Keratinocyte (primary cell): ENCODE data around the gene PER2. TPM values are rescaled to one million over a fixed set of nuclear protein-coding genes. Genes with fewer than 3 reads are reported as not detected.

ENCODE experiments used
- DNase-seq: peaks from one replicate; pipeline ENCODE4 v3.0.0-alpha.2; 2011; ENCODE audit warnings: low read depth, missing footprints, low spot score
- FAIRE-seq: peaks from 2 replicates; lab custom pipeline; 2011; peaks lifted over from hg19 to GRCh38; lab: Jason Lieb, UNC
- H2AFZ ChIP-seq: 2 replicates; pipeline ENCODE4 v1.6.0; 2012; ENCODE audit warnings: low read length, control low read depth, inconsistent platforms; ENCODE audit not compliant: control insufficient read depth
- H3K27ac ChIP-seq: 2 replicates; pipeline ENCODE4 v1.5.1; 2011; ENCODE audit warnings: low read length; ENCODE audit not compliant: control insufficient read depth, insufficient read depth
- H3K27me3 ChIP-seq: 3 replicates; pipeline ENCODE4 v1.6.0; 2011; ENCODE audit warnings: low read length; ENCODE audit not compliant: control insufficient read depth, insufficient read depth; ENCODE audit errors: extremely low read depth
- H3K36me3 ChIP-seq, 2 experiments: 2 replicates in 1 of 2; 3 replicates in 1 of 2; pipeline ENCODE4 v1.5.1; 2011; ENCODE audit warnings: low read length in 2 of 2, mild to moderate bottlenecking in 1 of 2; ENCODE audit not compliant: control insufficient read depth in 2 of 2, insufficient read depth in 2 of 2; ENCODE audit errors: extremely low read depth in 1 of 2
- H3K4me1 ChIP-seq: 3 replicates; pipeline ENCODE4 v1.5.1; 2011; ENCODE audit warnings: low read length; ENCODE audit not compliant: control insufficient read depth, insufficient read depth; ENCODE audit errors: extremely low read depth
- H3K4me2 ChIP-seq: 3 replicates; pipeline ENCODE4 v1.6.0; 2011; ENCODE audit warnings: low read depth, low read length; ENCODE audit not compliant: control insufficient read depth, insufficient read depth; ENCODE audit errors: extremely low read depth
- H3K4me3 ChIP-seq, 3 experiments: fragments of 200-600 bp in 1 of 3; sonication (generic) in 1 of 3; 2 replicates in 2 of 3; 3 replicates in 1 of 3; pipeline ENCODE4 v1.5.1; 2011 to 2016; ENCODE audit warnings: low read length in 3 of 3, mild to moderate bottlenecking in 3 of 3, control low read depth in 2 of 3, inconsistent platforms in 1 of 3, low read depth in 1 of 3, mixed read lengths in 1 of 3, mixed run types in 1 of 3, moderate library complexity in 1 of 3; ENCODE audit not compliant: control insufficient read depth in 2 of 3, insufficient read depth in 2 of 3; ENCODE audit errors: extremely low read depth in 1 of 3
- H3K79me2 ChIP-seq: 2 replicates; pipeline ENCODE4 v1.6.0; 2012; ENCODE audit warnings: low read length; ENCODE audit not compliant: control insufficient read depth, insufficient read depth
- H3K9ac ChIP-seq: 3 replicates; pipeline ENCODE4 v1.6.0; 2011; ENCODE audit warnings: low read length; ENCODE audit not compliant: control insufficient read depth, insufficient read depth; ENCODE audit errors: extremely low read depth
- H3K9me1 ChIP-seq: 3 replicates; pipeline ENCODE4 v1.6.0; 2011; ENCODE audit warnings: low read length; ENCODE audit not compliant: control insufficient read depth, insufficient read depth; ENCODE audit errors: extremely low read depth
- H3K9me3 ChIP-seq: 2 replicates; pipeline ENCODE4 v1.5.1; 2012; ENCODE audit warnings: low read depth, low read length; ENCODE audit not compliant: control insufficient read depth
- H4K20me1 ChIP-seq: 3 replicates; pipeline ENCODE4 v1.6.0; 2011; ENCODE audit warnings: low read length; ENCODE audit not compliant: control insufficient read depth, insufficient read depth; ENCODE audit errors: extremely low read depth
- EZH2 ChIP-seq: IDR thresholded peaks from one replicate; pipeline ENCODE4 v1.6.1; 2012; ENCODE audit warnings: inconsistent platforms, mild to moderate bottlenecking, low read length, moderate library complexity
- dilution Hi-C: fragments of 300-500 bp; cut with MboI; formaldehyde crosslinking; loops from one replicate; pipeline ENCODE4 v1.7.0; 2020; ENCODE audit warnings: low sequenced_read_pairs; ENCODE audit not compliant: extremely low pct_ligation_motif_present
- polyA plus RNA-seq, 5 experiments: library from polyadenylated mRNA; depleted of rRNA in 3 of 5; stranded (reverse) in 3 of 5; stranded (forward) in 1 of 5; unstranded in 1 of 5; fragments of >200 nt; gene quantifications; 1 replicate in 1 of 5; 2 replicates in 3 of 5; 3 replicates in 1 of 5; pipeline versions ENCODE4 v1.2.1 to v1.2.3, GENCODE V29; 2011 to 2012; ENCODE audit warnings: missing spikeins in 2 of 5, low read depth in 1 of 5, low replicate concordance in 1 of 5
- TF ChIP-seq, protein P1 (sequence below), 3 experiments: IDR thresholded peaks in 1 of 3; conservative IDR thresholded peaks in 1 of 3; optimal IDR thresholded peaks in 1 of 3; 2 replicates in 2 of 3; 3 replicates in 1 of 3; pipeline versions ENCODE3 to v1.5.1; 2011; ENCODE audit warnings: low read length in 3 of 3, mild to moderate bottlenecking in 3 of 3, moderate library complexity in 2 of 3, control low read depth in 1 of 3, inconsistent platforms in 1 of 3; ENCODE audit not compliant: insufficient read depth in 2 of 3; ENCODE audit errors: extremely low read depth in 1 of 3

The PER2 gene
- polyA plus RNA-seq, 1 donor (not counting 4 experiments of a cell fraction or from before 2014, with no cell fraction given): 1.6 TPM

DNA sequence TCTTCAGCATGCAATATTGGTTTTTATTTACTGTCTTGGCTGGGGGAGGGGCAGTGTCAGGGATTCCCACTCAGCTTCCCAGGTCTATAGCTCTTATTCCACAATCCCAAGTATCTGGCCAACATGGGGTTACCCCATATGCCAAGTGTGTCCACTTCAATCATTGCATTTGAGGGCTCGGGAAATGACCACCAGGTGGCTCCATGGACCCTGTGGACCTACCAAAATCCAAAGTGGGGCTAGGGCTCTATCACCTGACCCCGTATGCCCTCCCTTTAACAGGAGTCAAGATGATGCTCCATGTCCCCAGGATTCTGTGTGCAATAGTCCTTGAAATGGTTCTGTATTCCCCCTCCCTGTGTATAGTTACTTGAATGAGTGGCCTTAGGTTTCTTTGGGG lies 19.8 kb upstream of the PER2 start:
- no peak for TF ChIP-seq EZH2
- TF ChIP-seq, protein P1, sequence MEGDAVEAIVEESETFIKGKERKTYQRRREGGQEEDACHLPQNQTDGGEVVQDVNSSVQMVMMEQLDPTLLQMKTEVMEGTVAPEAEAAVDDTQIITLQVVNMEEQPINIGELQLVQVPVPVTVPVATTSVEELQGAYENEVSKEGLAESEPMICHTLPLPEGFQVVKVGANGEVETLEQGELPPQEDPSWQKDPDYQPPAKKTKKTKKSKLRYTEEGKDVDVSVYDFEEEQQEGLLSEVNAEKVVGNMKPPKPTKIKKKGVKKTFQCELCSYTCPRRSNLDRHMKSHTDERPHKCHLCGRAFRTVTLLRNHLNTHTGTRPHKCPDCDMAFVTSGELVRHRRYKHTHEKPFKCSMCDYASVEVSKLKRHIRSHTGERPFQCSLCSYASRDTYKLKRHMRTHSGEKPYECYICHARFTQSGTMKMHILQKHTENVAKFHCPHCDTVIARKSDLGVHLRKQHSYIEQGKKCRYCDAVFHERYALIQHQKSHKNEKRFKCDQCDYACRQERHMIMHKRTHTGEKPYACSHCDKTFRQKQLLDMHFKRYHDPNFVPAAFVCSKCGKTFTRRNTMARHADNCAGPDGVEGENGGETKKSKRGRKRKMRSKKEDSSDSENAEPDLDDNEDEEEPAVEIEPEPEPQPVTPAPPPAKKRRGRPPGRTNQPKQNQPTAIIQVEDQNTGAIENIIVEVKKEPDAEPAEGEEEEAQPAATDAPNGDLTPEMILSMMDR (optimal IDR thresholded peaks at IDR 0.05 in 1 of 3, IDR thresholded peaks at IDR 0.05 in 1 of 3, conservative IDR thresholded peaks at IDR 0.05 in 1 of 3; ENCODE audit: extremely low read depth in 1 of 3, insufficient read depth in 2 of 3, low read length in 3 of 3): peak in 2 of 3 experiments; percentile 20 to 22
- Histone ChIP-seq H3K36me3 (no peaks in the 10 kb centered on the region), H2AFZ (no peak overlapping the region), H3K27me3 (no peaks in the 10 kb centered on the region), H3K9me3 (no peaks in the 10 kb centered on the region), H3K79me2 (no peaks in the 10 kb centered on the region), H3K4me3 (no peak overlapping the region), H3K9ac (no peak overlapping the region), H3K9me1 (no peaks in the 10 kb centered on the region), H4K20me1 (no peaks in the 10 kb centered on the region), H3K4me2 (no peak overlapping the region), H3K27ac (no peak overlapping the region), H3K4me1 (no peaks in the 10 kb centered on the region)
- dilution Hi-C loops: no loop called here
- no peak for DNase-seq
- no peak for FAIRE-seq

DNA sequence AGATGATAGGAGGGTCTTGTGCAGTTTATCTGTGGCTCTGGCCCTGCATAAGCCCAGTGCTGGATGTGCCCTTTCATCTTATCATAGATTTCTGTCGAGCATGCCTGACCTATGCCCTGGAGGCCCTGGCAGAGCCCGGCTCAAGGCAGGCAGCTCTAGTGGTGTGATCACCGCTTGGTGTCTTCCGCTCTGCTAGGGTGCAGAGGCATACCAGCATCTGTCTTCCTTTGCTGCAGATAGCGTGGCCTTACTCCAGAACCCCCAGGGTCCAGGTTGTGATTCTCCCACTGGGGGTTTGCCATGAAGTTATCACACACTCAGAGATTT lies 18.2 kb upstream of the PER2 start:
- H3K9me3 ChIP-seq: no peaks in the 10 kb centered on the region
- dilution Hi-C loops: no loop called here
- no peak overlapping the region for H3K4me2 ChIP-seq
- H2AFZ ChIP-seq: no peak overlapping the region
- H3K36me3 ChIP-seq: no peaks in the 10 kb centered on the region
- H4K20me1 ChIP-seq: no peaks in the 10 kb centered on the region
- no peak overlapping the region for H3K9ac ChIP-seq
- H3K9me1 ChIP-seq: no peaks in the 10 kb centered on the region
- no peaks in the 10 kb centered on the region for H3K79me2 ChIP-seq
- no peaks in the 10 kb centered on the region for H3K4me1 ChIP-seq
- TF ChIP-seq, protein P1 (optimal IDR thresholded peaks at IDR 0.05 in 1 of 3, IDR thresholded peaks at IDR 0.05 in 1 of 3, conservative IDR thresholded peaks at IDR 0.05 in 1 of 3; ENCODE audit: extremely low read depth in 1 of 3, insufficient read depth in 2 of 3, low read length in 3 of 3): no peak
- TF ChIP-seq EZH2: no peak
- no peak for FAIRE-seq
- DNase-seq: no peak
- no peak overlapping the region for H3K27ac ChIP-seq
- no peaks in the 10 kb centered on the region for H3K27me3 ChIP-seq
- no peak overlapping the region for H3K4me3 ChIP-seq
